GM19397 (cell line): Measurements from ENCODE around the gene CTCFL.

ENCODE experiments used
- ATAC-seq: cut with Tn5 transposase; IDR thresholded peaks from one replicate; pipeline ENCODE4 v1.9.1; 2021; ENCODE audit warnings: mild to moderate bottlenecking, moderate library complexity; ENCODE audit not compliant: unreplicated experiment

The CTCFL gene

DNA sequence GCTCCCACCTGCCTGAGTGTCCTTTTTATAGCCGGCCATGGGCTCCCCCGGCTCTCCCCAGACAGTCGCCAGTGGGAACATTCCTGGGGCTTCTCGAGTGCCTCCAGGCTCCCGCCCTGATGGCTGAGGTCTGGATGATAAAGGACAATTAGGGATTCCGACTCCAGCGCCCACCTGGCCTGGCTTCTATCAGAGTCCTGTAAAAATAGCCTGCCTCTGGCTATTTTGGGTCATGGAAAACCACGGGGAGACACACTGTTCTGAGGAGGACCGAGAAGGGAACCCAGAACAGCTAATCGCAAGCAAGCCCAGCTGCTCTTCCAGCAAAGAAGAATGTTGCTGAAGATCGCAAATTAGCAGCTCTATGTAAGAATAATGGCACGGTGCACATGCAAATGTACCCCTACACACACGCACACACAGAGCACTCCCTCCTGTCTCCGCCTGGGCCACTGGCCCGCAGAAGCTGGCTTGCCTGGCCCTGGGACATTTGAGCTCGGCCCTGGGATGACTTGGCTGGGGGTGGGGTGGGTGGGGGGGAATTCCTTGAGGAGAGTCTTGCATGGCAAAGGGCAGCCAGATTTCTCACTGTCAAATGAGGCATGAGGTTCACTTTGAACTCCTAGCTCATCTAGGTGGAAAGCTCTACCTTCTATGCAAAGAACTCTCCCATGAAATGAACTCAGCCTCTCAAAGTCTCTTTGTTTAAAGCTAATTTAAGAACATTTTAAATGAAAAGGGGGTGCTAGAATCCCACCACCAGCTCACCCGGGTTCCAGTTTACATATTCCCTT lies 55.3 kb downstream of the CTCFL start:
- ATAC-seq, result no peak

GRCh38 chr20:57468523-57469417 lies 56.2 kb downstream of the CTCFL start:
- no peak for ATAC-seq

GRCh38 chr20:57467742-57468141 lies 57.2 kb downstream of the CTCFL start:
- ATAC-seq, result no peak

DNA sequence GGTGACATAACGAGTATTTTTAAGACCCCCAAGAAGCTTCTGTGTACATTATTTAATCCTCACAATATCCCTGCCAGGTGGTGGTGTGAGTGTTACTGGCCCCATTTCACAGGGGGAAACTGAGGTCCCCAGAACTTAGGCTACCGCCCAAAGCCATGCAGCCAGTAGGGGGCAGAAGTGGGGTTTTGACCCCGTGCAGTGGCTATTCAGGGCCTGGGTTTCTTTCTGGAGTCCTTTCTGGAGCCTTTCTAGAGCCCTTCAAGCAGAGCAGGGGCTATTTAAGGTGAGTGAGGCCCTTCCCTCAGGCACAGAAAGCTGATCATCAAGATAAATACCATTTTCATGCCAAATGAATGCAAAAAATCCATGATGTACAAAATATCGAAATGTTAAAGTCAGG lies 59.0 kb downstream of the CTCFL start:
- no peak for ATAC-seq

DNA sequence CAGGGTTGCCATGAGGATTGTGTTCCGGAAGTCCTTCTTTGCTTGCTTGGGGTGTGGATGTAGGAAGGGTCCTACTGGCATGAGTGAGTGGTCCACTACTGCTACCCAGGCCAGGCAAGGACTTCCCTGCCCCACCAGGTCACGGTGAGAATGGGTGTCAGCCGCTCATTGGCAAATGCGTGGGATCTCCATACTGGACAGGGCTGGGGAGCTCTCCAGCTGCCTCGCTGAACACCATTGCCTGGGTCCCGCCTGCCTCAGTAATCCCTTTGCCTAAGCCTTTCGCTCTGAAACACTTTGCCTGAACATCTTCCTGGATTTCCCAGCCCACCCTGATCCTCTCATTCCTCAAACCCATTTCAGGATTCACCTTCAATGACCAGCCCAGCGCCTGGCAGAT lies 59.5 kb downstream of the CTCFL start:
- ATAC-seq, result no peak

DNA sequence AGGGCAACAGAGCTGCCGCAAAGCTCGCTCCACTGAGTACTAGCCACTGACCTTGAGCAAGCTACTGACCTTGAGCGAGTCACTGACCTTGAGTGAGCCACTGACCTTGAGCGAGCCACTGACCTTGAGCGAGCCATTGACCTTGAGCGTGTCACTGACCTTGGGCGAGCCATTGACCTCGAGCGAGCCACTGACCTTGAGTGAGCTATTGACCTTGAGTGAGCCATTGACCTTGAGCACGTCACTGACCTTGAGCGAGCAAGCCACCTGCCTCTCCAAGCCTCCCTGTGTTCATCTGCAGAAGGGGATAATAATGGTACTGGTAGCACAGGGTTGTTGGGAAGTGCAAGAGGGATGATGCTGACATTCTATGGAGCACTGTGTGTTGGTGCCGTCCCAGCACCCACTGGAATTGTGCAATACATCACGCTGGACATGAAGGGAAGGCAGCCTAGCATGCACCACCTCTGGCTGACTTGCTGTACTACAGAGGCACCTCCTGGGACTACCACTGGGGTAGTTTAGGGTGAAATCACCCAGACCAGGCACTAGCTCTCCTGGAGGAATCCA lies 60.2 kb downstream of the CTCFL start:
- no peak for ATAC-seq

DNA sequence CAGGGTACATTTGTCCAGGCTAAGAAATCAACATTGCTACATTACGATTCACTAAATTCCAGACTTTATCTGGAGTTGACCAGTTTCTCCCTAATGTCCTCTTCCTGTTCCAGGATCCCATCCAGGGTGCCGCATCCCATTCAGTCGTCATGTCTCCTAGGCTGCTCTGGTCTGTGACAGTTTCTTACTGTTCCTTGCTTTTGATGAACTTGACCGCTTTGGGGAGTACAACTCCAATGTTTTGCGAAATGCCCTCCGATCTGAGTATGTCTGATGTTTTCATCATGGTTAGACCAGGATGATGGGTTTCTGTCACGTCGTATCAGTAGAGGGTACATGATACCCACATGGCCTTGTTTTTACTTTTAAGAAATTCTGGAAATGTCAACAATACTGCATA lies 62.2 kb downstream of the CTCFL start:
- no peak for ATAC-seq

DNA sequence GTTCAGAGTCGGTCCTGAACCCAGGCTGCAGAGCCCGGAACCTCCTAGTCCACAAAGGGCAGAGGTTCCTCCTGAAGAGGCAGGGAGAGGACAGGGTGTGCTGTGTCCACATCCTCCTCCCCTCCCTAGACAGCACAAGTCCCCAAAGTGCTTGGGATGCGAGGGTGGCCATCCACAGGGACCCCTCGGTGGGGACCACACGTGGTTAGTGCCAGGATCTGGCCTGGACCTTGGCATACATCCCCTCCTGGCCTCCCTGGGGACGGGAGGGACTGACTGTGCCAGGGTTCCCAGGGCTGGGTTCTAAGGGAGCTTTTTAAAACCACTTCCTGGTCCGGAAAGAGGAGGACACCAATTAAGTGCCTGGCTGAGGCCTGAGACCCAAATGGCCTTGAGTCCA lies 63.2 kb downstream of the CTCFL start:
- ATAC-seq, result no peak

DNA sequence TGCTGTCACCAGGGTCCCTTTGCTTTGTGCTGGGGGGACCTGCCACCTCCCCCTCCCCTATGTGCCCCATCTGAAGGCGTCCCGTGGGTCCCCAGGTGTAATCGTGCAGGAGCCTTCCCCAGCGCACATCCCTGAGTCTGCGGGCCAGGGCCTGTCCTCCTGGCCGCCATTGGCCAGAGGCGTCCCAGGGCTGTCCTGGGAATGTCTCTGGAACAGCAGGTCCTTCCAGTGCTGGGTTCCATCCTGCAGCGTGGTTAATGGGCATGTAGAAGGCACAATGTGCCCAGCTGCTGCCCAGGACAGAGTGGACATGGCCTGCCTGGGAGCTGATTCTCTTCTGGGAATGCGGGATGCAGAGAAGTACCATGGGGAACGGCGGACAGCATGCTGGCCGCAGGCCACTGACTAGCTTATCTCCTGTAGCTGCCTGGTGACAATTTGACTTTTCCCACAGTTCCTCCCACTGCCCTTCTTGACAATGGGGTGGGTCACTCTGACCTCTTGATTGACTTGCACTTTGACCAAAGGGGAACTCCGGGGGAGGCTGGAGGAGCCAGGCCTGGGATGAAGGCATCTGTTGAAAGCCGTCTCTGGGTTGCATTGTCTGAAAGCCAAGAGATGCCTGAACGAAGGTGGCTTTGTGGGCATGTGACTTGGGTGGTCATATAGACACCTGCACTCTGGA lies 64.0 kb downstream of the CTCFL start:
- ATAC-seq, result no peak

DNA sequence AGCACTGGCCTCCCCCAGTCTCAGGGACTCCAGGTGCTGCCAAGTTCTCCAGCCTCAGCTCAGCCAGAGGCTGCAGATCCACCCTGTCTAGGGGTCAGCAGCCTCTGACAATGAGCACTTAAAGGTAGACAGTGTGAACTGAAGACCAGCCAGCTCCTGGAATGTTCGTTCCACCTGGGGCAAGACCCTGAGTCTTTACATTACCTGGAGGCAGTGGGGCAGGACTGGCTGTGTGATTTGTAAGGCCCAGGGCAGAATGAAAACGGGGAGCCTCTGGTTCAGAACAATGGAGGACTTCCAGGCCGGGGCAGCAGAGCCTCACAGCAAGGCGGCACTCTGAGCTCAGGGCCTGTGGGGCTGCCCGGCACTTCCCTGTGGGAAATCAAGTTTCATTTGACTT lies 65.0 kb downstream of the CTCFL start:
- no peak for ATAC-seq

DNA sequence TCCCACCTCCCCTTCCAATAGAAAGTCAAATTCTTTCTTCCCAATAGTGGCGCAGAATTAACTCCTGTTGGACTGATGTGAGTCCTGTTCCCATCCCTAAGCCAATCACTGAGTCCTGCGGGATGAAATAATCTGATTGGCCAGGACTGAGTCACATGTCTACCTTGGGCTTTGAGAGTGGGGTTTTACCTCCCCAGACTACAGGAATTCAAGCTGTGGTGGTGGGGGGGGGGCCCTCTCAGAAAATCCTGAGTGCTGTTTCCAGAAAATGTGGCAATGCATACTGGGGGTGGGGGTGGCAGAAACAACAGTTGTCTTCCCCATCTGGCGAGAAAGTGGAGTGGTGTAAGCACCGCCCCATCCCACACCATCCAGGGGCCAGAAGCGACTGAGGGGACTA lies 65.7 kb downstream of the CTCFL start:
- ATAC-seq, result no peak

- no peak for ATAC-seq
Observed at GRCh38 chr20:57458400-57459160, 66.4 kb downstream of the CTCFL start.

GRCh38 chr20:57457243-57458095 lies 67.5 kb downstream of the CTCFL start:
- no peak for ATAC-seq

GRCh38 chr20:57456116-57456515 lies 68.8 kb downstream of the CTCFL start:
- no peak for ATAC-seq

GRCh38 chr20:57455386-57455785 lies 69.6 kb downstream of the CTCFL start:
- ATAC-seq, result no peak

GRCh38 chr20:57451795-57452661 lies 72.9 kb downstream of the CTCFL start:
- ATAC-seq, result no peak

GRCh38 chr20:57451431-57451794 lies 73.5 kb downstream of the CTCFL start:
- ATAC-seq, result no peak

- peak; percentile 21 for ATAC-seq
Observed at GRCh38 chr20:57450931-57451330, 74.0 kb downstream of the CTCFL start.

DNA sequence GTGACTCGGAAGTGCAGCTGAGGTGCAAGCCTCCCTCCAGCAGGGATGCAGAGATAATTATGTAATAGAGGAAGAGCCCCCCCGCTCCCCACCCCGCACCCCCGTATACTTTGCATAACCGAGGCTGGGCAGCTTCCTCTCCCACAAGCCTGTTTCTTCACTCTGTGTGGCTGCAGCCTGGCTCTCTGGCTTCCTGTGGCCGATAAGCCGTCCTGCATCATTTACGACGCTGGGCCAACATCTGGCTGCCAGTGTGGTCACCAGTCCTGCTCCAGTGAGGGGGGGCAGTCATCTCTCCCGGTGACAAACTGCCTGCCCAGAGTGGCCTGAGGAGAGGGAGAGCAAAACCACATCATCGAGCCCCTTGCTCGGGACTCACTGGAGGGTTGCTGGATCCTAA lies 74.5 kb downstream of the CTCFL start:
- peak; percentile 79 for ATAC-seq
